GM21390 (cell line): ENCODE measurements around the gene ABRACL.
"Not testable (repeated sequence)": the region's sequence is repeated elsewhere in the genome, so short reads cannot be mapped to it uniquely, and the experiment has no call there.

ENCODE experiments used
- ATAC-seq: cut with Tn5 transposase; IDR thresholded peaks from one replicate; pipeline ENCODE4 v1.9.1; 2021; ENCODE audit not compliant: unreplicated experiment

Gene ABRACL

GRCh38 chr6:139010674-139011073 lies 17.9 kb upstream of the ABRACL start:
- no peak for ATAC-seq

GRCh38 chr6:139011980-139012379 lies 16.6 kb upstream of the ABRACL start:
- ATAC-seq, result no peak

GRCh38 chr6:139013185-139013800 lies 15.3 kb upstream of the ABRACL start:
- ATAC-seq, result no peak

- ATAC-seq, result no peak
Measured at GRCh38 chr6:139014945-139015344, 13.6 kb upstream of the ABRACL start.

- peak; percentile 90 for ATAC-seq
Measured at GRCh38 chr6:139016337-139017213, 12.0 kb upstream of the ABRACL start.

- ATAC-seq, result no peak
Measured at GRCh38 chr6:139017227-139017626, 11.3 kb upstream of the ABRACL start.

GRCh38 chr6:139019722-139020121 lies 8.8 kb upstream of the ABRACL start:
- ATAC-seq, result no peak

- ATAC-seq, result no peak
Measured at GRCh38 chr6:139020689-139021088, 7.9 kb upstream of the ABRACL start.

GRCh38 chr6:139025416-139025815 lies 3.1 kb upstream of the ABRACL start:
- ATAC-seq, result not testable (repeated sequence)

GRCh38 chr6:139027620-139028182 lies 844 bp upstream of the ABRACL start:
- peak; percentile 27 for ATAC-seq

GRCh38 chr6:139028215-139028657 lies 309 bp upstream of the ABRACL start:
- peak; percentile 3 for ATAC-seq

- peak; percentile 24 for ATAC-seq
Measured at GRCh38 chr6:139029470-139030227, 1.1 kb downstream of the ABRACL start.

- peak; percentile 38 for ATAC-seq
Measured at GRCh38 chr6:139030228-139030963, 1.9 kb downstream of the ABRACL start.

- ATAC-seq, result no peak
Measured at GRCh38 chr6:139037490-139037889, 8.9 kb downstream of the ABRACL start.

GRCh38 chr6:139044250-139044649 lies 15.7 kb downstream of the ABRACL start:
- no peak for ATAC-seq

GRCh38 chr6:139047677-139048076 lies 19.1 kb downstream of the ABRACL start:
- ATAC-seq, result no peak

- not testable (repeated sequence) for ATAC-seq
Measured at GRCh38 chr6:139048912-139049311, 20.4 kb downstream of the ABRACL start.

- ATAC-seq, result not testable (repeated sequence)
Measured at GRCh38 chr6:139050131-139050769, 21.7 kb downstream of the ABRACL start.

- no peak for ATAC-seq
Measured at GRCh38 chr6:139050770-139051313, 22.3 kb downstream of the ABRACL start.
